Neutrophil (primary cell): ENCODE results near the gene SNAP23.

Experiments used
- H3K27ac ChIP-seq: fragments of 200-600 bp; sonication (generic); 2 replicates; pipeline ENCODE4 v1.5.1; 2016; ENCODE audit warnings: mild to moderate bottlenecking, moderate library complexity
- H3K27me3 ChIP-seq: fragments of 200-600 bp; sonication (generic); 2 replicates; pipeline ENCODE4 v1.6.0; 2016; ENCODE audit warnings: mild to moderate bottlenecking
- H3K36me3 ChIP-seq: fragments of 200-600 bp; sonication (generic); 2 replicates; pipeline ENCODE4 v1.5.1; 2017
- H3K4me1 ChIP-seq, 2 experiments: fragments of 200-600 bp in 1 of 2; sonication (generic) in 1 of 2; 1 replicate in 1 of 2; 2 replicates in 1 of 2; pipeline versions ENCODE4 v1.5.1 to v1.6.1; 2013 to 2016; ENCODE audit warnings: low read depth in 1 of 2, low read length in 1 of 2, mild to moderate bottlenecking in 1 of 2, moderate library complexity in 1 of 2; ENCODE audit not compliant: control insufficient read depth in 1 of 2, insufficient read depth in 1 of 2
- H3K4me3 ChIP-seq, 2 experiments: fragments of 200-600 bp in 1 of 2; sonication (generic) in 1 of 2; 1 replicate in 1 of 2; 2 replicates in 1 of 2; pipeline ENCODE4 v1.5.1; 2013 to 2016; ENCODE audit warnings: low read depth in 1 of 2, low read length in 1 of 2, mild to moderate bottlenecking in 1 of 2, moderate library complexity in 1 of 2
- H3K9me3 ChIP-seq: fragments of 200-600 bp; sonication (generic); 2 replicates; pipeline ENCODE4 v1.5.1; 2016
- CTCF ChIP-seq: fragments of 200-600 bp; sonication (generic); IDR thresholded peaks from 2 replicates; pipeline ENCODE4 v1.5.1; 2016; ENCODE audit warnings: antibody characterized with exemption

SNAP23 gene

DNA sequence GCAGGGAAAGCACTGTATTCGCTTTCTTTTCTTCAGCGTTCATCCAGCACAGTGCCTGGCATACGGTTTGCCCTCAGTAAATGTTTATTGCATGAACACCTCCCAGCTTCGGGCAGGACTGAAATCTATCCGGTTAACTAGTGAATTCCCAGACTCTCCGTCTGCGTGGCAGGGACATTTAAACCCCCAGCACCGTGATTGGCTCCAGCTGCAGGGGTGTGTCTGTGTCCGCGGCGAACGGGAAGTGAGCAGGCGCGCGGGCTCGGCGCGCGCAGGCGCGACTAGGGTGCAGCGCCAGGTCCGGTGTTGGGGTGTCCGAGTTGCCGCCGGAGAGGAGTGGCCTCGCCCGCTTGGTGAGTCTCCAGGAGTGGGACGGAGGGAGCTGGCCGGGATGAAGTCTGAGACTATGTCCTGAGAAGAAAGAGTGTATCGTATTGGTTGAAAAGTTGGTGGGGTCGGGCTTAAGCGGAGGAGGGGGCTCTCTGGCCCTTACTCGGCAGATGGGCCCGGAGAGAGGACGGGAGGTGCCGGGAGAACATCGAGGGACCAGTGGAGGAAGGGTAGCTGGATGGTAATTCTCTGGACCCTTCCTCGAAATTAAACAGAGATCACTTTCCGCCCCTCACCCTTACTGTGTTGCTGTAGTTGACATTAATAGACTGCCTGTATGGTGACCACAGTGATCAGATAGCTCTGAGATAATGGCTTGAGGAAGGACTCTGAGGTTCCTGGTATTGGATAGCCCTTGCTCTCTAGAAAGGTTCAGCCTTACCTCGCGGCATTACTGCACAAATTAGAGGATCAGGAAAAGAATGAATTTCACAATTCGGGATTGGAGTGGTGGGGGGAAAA lies at the start of gene SNAP23:
Gene SNAP23 (plus strand): TSS at position 274 of the 852 bp plus-strand sequence. CDS start 16,213 bp downstream, outside the sequence.
- no peaks in the 10 kb centered on the region for H3K27me3 ChIP-seq
- peak within 1 kb of the TSS; percentile 92 for H3K27ac ChIP-seq
- peaks cover 70 to 82% of the 10 kb centered on the region in 2 experiments for H3K4me1 ChIP-seq
- peak within 1 kb of the TSS; percentile 76 to 83 for H3K4me3 ChIP-seq
- no peaks in the 10 kb centered on the region for H3K9me3 ChIP-seq
- TF ChIP-seq CTCF = no peak
- H3K36me3 ChIP-seq = peaks cover 5% of the 10 kb centered on the region

- Histone ChIP-seq H3K27ac (no peak overlapping the region), H3K4me1 (no peaks in the 10 kb centered on the region), H3K27me3 (no peaks in the 10 kb centered on the region), H3K36me3 (peaks cover 98% of the 10 kb centered on the region), H3K9me3 (no peaks in the 10 kb centered on the region), H3K4me3 (no peak overlapping the region)
- TF ChIP-seq CTCF = no peak
Observed at GRCh38 chr15:42447599-42447998, 47.8 kb upstream of the SNAP23 start.

DNA sequence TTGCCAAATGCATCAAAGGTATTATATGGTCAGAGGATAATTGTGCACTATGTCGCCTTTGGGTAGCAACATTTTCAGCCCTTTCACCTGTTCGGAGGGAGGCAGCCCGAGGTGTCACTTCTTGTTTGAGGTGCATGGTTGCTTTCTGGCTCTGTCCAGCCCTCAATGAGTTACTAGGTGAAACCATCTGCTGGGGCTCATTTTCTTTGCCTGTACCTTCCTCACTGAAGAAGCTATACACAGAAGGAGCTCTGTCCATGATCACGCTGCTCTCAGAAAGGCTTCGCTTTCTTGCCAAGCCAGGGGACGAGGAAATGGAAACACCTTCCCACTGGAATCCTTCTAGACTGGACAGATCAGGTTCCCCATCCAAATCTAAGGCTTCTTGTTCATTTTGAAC lies 47.2 kb upstream of the SNAP23 start:
- Histone ChIP-seq H3K4me3 (no peak overlapping the region), H3K36me3 (peaks cover 98% of the 10 kb centered on the region), H3K9me3 (no peaks in the 10 kb centered on the region), H3K27ac (no peak overlapping the region), H3K27me3 (no peaks in the 10 kb centered on the region), H3K4me1 (no peaks in the 10 kb centered on the region)
- no peak for TF ChIP-seq CTCF

DNA sequence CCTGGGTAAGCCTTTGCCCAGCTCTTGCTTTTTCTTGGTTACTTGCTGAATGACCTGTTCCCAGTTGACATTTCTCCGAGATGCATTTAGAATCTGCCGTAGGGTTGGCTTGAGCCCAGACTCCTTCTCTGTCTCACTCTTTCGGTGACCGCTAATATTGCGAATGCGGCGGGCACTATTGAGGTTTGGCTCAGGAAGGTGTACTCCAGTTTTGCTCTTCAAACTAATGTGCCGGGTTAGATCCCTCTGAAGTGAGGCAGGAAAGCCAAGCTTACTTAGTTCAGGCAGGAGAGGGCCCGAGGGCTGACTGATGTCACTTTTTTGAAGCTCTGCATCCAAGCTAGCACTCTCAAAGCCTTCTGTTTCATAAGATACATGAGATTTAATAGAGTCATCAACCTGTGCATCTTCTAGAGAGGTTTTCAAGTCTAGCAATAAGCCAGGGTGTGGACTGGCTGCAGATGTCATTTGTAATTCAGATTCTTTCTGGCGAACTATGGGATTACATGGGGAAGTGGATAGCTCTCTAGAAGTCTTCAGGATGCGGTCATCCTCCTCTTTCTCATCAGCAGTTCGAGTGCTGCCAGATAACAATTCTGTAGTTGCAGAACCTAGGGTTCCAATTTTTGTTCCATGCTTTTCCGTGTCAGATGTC lies 45.5 kb upstream of the SNAP23 start:
- H3K4me1 ChIP-seq = no peaks in the 10 kb centered on the region
- no peak overlapping the region for H3K27ac ChIP-seq
- H3K4me3 ChIP-seq = no peak overlapping the region
- H3K36me3 ChIP-seq = peaks cover 96% of the 10 kb centered on the region
- TF ChIP-seq CTCF = no peak
- H3K9me3 ChIP-seq = no peaks in the 10 kb centered on the region
- H3K27me3 ChIP-seq = no peaks in the 10 kb centered on the region

GRCh38 chr15:42450425-42450790 lies 45.0 kb upstream of the SNAP23 start:
- H3K27me3 ChIP-seq = no peaks in the 10 kb centered on the region
- H3K27ac ChIP-seq = no peak overlapping the region
- H3K4me3 ChIP-seq = no peak overlapping the region
- no peaks in the 10 kb centered on the region for H3K4me1 ChIP-seq
- no peaks in the 10 kb centered on the region for H3K9me3 ChIP-seq
- no peak for TF ChIP-seq CTCF
- peaks cover 94% of the 10 kb centered on the region for H3K36me3 ChIP-seq
